ENCODE measurements around the gene TMC1. TPM values are rescaled to one million over a fixed set of nuclear protein-coding genes. Genes with fewer than 3 reads are reported as not detected.
A peak's percentile ranks its signal among the peaks of the same experiment; 100 is the strongest.
"Not testable (repeated sequence)": the region's sequence is repeated elsewhere in the genome, so short reads cannot be mapped to it uniquely, and the experiment has no call there.

The TMC1 gene
- 1.0 and 2.8 TPM in 2 replicates for total RNA-seq (2013; cell fraction: nucleolus; rRNA removed)
- 0.22 and 0.40 TPM in 2 replicates for total RNA-seq (2014; rRNA removed)
- 0.67 and 0.74 TPM in 2 replicates for total RNA-seq (2014; rRNA removed; fragmentation: Illumina TruSeq; extraction: Trizol)
- 0.23 TPM in 1 of 2 replicates, not detected in the other for total RNA-seq (2021)
- polyA plus RNA-seq (2011; ENCODE audit: low read depth), result not detected
- 0.46 and 0.49 TPM in 2 replicates for polyA plus RNA-seq (2011; rRNA removed)
- 0.07 and 0.25 TPM in 2 replicates for polyA plus RNA-seq (2011; cell fraction: cytosol; rRNA removed)
- 0.28 and 0.32 TPM in 2 replicates for polyA plus RNA-seq (2011; cell fraction: nucleus; rRNA removed)
- polyA plus RNA-seq (2012), result not detected in 2 replicates
- polyA plus RNA-seq (2014; fragmentation: Illumina TruSeq; extraction: Trizol), result 0.11 and 0.21 TPM in 2 replicates
- under 1 TPM; 0.24 to 0.71 TPM for polyA plus RNA-seq (2014; fragmentation: Nextera tagmentation; extraction: Ambion mirVana)
- polyA plus RNA-seq (2014; rRNA removed), result 0.39 and 0.94 TPM in 2 replicates
- polyA plus RNA-seq (2016; fragmentation: Nextera tagmentation; extraction: Ambion mirVana), result under 1 TPM in 1 of 2 experiments, not detected in 1; 0.06 TPM
- 0.41 and 0.88 TPM in 2 replicates for polyA minus RNA-seq (2011; rRNA and poly(A)+ RNA removed)
- polyA minus RNA-seq (2011; cell fraction: cytosol; rRNA and poly(A)+ RNA removed), result not detected in 2 replicates
- not detected in 2 replicates for polyA minus RNA-seq (2011; cell fraction: nucleus; rRNA and poly(A)+ RNA removed)
- Bru-seq, nascent RNA, result percentile 35 among the genes with signal in this experiment
- BruChase-seq, experiment 1, labeled RNA remaining after a 6-hour chase, result percentile 28 among the genes with signal in this experiment
- BruChase-seq, experiment 2, labeled RNA remaining after a 2-hour chase, result percentile 35 among the genes with signal in this experiment
- long read RNA-seq, experiment 1, result 0 reads
- long read RNA-seq, experiment 2, partial matches to known transcripts, result 0 of 1 reads
- long read RNA-seq, experiment 2, other reads (novel, unspliced or antisense), result 1 of 1 reads

GRCh38 chr9:72521416-72521815, at the start of gene TMC1:
TMC1 (plus strand) TSS chr9:72521608; CDS start chr9:72648649, 127,041 bp downstream.
- intact Hi-C loops (cut with micrococcal nuclease; ENCODE audit: unreplicated experiment), result loop anchor here (10.0 kb wide), 1 partner anchor 317 kb away; no protein-coding TSS in a partner anchor
- ATAC-seq; H2AFZ ChIP-seq (ENCODE audit: control insufficient read depth, low read depth, low read length); H3K4me3 ChIP-seq; H3K9ac ChIP-seq (ENCODE audit: control insufficient read depth, insufficient read depth, low read length); H3K9me3 ChIP-seq (replicated peaks; ENCODE audit: control insufficient read depth, insufficient read depth, low read length); POLR2A ChIA-PET; CTCF ChIA-PET; SMC1A ChIA-PET (ENCODE audit: uncharacterized antibody, unreplicated experiment); H3K27me3 ChIP-seq (replicated peaks in 1 of 2; ENCODE audit: control insufficient read depth in 2 of 2, insufficient read depth in 2 of 2, low read length in 1 of 2); DNase-seq (ENCODE audit: low read depth, low spot score); BruUV-seq (replicated peaks); H3K36me3 ChIP-seq (ENCODE audit: control insufficient read depth in 2 of 2, insufficient read depth in 2 of 2, low read length in 1 of 2); H4K20me1 ChIP-seq (ENCODE audit: control insufficient read depth, insufficient read depth); H3K4me2 ChIP-seq (ENCODE audit: control insufficient read depth, insufficient read depth); H3K27ac ChIP-seq (ENCODE audit: control insufficient read depth, insufficient read depth); FAIRE-seq; in situ Hi-C loops (cut with MboI); H3K4me1 ChIP-seq (ENCODE audit: control insufficient read depth, insufficient read depth, low read length); H3K79me2 ChIP-seq (ENCODE audit: control insufficient read depth, insufficient read depth, low read length); RAD21 ChIA-PET (ENCODE audit: unreplicated experiment): not testable (repeated sequence)
- WGBS (ENCODE audit: insufficient coverage, insufficient replicate concordance, low lambda C conversion rate, missing lambda C conversion rate), result 94% methylated on average over 16 of the region's 17 CpGs

All from GM12878 (cell line).